Mesothelial cell of epicardium (in vitro differentiated cells): ENCODE results near the gene SLC17A5. TPM values are rescaled to one million over a fixed set of nuclear protein-coding genes. Genes with fewer than 3 reads are reported as not detected.
"Not testable (repeated sequence)": the region's sequence is repeated elsewhere in the genome, so short reads cannot be mapped to it uniquely, and the experiment has no call there.

Experiments used
- DNase-seq, 2 experiments: peaks; one replicate each; pipeline ENCODE4 v3.0.0; 2021; ENCODE audit warnings: low spot score in 2 of 2; ENCODE audit not compliant: unreplicated experiment in 2 of 2
- H3K27ac Mint-ChIP-seq: 2 replicates; pipeline ENCODE4 v1.8.0; 2021; ENCODE audit warnings: mixed read lengths
- H3K27me3 Mint-ChIP-seq: 2 replicates; pipeline ENCODE4 v1.8.0; 2021; ENCODE audit warnings: low read depth, mixed read lengths
- H3K36me3 Mint-ChIP-seq: 2 replicates; pipeline ENCODE4 v1.8.0; 2021; ENCODE audit warnings: mixed read lengths
- H3K4me1 Mint-ChIP-seq: 2 replicates; pipeline ENCODE4 v1.8.0; 2021; ENCODE audit warnings: mixed read lengths
- H3K4me3 Mint-ChIP-seq: 2 replicates; pipeline ENCODE4 v1.8.0; 2021; ENCODE audit warnings: mild to moderate bottlenecking, moderate library complexity, mixed read lengths
- H3K9me3 Mint-ChIP-seq: 2 replicates; pipeline ENCODE4 v1.8.0; 2021; ENCODE audit warnings: mixed read lengths
- total RNA-seq: library from RNA; stranded (reverse); gene quantifications from 3 replicates; pipeline ENCODE4 v1.2.1, GENCODE V29; 2021
- TF ChIP-seq, protein P1 (sequence below): fragments of 200-600 bp; sonication (generic); IDR thresholded peaks from one replicate; pipeline ENCODE4 v1.5.0; 2021; ENCODE audit warnings: antibody characterized with exemption; ENCODE audit not compliant: unreplicated experiment

SLC17A5 gene
- total RNA-seq, 1 donor from 2014 or later = 11.8 TPM

DNA sequence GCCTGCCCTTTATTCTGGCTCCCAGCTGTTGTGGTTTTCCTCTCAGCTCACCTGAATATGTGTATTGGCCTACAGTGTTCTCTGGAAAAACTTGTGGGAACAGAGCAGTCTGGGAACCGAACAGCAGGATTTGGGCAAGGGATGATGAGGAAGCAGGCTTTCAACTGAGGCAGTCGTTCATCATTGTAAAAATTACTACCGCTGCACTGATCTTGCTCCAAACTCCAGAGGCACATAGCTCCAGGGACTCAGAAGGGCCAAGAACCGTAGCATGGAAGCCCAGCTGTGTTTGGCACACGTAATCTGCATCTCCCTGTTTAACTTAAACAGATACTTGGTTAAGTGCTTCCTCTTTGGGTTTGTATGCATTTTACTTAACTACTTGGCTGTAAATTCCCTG is 84.7 kb downstream of the SLC17A5 start:
- Mint-ChIP-seq H3K9me3 (no peaks in the 10 kb centered on the region), H3K36me3 (no peaks in the 10 kb centered on the region), H3K27ac (no peak overlapping the region), H3K4me1 (peaks cover 24% of the 10 kb centered on the region), H3K27me3 (no peaks in the 10 kb centered on the region), H3K4me3 (no peak overlapping the region)
- DNase-seq = no peak
- TF ChIP-seq, protein P1, sequence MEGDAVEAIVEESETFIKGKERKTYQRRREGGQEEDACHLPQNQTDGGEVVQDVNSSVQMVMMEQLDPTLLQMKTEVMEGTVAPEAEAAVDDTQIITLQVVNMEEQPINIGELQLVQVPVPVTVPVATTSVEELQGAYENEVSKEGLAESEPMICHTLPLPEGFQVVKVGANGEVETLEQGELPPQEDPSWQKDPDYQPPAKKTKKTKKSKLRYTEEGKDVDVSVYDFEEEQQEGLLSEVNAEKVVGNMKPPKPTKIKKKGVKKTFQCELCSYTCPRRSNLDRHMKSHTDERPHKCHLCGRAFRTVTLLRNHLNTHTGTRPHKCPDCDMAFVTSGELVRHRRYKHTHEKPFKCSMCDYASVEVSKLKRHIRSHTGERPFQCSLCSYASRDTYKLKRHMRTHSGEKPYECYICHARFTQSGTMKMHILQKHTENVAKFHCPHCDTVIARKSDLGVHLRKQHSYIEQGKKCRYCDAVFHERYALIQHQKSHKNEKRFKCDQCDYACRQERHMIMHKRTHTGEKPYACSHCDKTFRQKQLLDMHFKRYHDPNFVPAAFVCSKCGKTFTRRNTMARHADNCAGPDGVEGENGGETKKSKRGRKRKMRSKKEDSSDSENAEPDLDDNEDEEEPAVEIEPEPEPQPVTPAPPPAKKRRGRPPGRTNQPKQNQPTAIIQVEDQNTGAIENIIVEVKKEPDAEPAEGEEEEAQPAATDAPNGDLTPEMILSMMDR = no peak

DNA sequence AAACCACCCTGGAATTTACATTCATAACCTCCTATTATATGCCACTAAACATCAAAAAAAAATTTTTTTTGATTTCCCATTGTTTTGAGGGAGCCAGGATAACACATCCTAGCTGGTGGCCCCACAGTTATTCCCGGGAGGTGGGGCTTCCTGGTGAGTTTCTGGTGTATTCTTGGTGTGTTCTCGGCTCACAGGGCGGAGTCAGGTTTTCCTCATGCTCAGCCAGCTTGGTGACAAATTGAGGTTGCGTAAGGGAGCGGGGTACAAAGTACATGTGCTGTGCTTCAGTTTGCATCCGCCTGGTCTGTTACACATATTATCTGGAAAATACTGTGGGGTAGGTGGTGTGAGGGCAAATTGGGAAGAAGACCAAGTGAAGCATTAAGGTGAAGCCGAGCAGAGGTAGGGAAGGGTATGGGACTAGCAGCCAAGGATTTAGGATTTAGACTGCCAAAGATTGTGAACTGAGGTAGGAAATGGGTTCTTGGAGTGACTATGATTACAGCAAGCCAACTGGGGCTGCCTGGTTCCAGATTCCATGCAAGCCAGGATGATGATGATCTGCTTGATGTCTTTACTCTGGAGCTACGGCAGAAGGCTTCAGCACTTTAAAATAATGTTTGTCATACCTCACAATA is 86.7 kb downstream of the SLC17A5 start:
- H3K4me3 Mint-ChIP-seq = no peak overlapping the region
- TF ChIP-seq, protein P1 = no peak
- no peak for DNase-seq
- H3K27ac Mint-ChIP-seq = peak overlapping the region; percentile 94
- H3K9me3 Mint-ChIP-seq = no peaks in the 10 kb centered on the region
- H3K4me1 Mint-ChIP-seq = peaks cover 24% of the 10 kb centered on the region
- no peaks in the 10 kb centered on the region for H3K36me3 Mint-ChIP-seq
- no peaks in the 10 kb centered on the region for H3K27me3 Mint-ChIP-seq

DNA sequence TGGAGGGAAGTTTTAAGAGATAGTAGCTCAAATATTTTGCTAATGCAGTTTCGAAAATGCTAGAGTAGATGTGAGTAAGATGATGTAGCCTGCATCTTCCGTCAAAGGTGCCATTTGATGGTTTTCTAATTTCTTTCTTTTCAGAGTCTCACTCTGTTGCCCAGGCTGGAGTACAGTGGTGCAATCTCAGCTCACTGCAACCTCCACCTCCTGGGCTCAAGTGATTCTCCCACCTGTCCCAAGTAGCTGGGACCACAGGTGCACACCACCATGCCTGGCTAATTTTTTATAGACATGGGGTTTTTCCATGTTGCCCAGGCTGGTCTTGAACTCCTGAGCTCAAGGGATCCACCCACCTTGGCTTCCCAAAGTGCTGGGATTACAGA is 87.3 kb downstream of the SLC17A5 start:
- not testable (repeated sequence) for H3K4me3 Mint-ChIP-seq, H3K9me3 Mint-ChIP-seq, H3K27me3 Mint-ChIP-seq, DNase-seq, H3K36me3 Mint-ChIP-seq
- Mint-ChIP-seq H3K27ac (peak overlapping the region; percentile 94), H3K4me1 (peaks cover 24% of the 10 kb centered on the region)

DNA sequence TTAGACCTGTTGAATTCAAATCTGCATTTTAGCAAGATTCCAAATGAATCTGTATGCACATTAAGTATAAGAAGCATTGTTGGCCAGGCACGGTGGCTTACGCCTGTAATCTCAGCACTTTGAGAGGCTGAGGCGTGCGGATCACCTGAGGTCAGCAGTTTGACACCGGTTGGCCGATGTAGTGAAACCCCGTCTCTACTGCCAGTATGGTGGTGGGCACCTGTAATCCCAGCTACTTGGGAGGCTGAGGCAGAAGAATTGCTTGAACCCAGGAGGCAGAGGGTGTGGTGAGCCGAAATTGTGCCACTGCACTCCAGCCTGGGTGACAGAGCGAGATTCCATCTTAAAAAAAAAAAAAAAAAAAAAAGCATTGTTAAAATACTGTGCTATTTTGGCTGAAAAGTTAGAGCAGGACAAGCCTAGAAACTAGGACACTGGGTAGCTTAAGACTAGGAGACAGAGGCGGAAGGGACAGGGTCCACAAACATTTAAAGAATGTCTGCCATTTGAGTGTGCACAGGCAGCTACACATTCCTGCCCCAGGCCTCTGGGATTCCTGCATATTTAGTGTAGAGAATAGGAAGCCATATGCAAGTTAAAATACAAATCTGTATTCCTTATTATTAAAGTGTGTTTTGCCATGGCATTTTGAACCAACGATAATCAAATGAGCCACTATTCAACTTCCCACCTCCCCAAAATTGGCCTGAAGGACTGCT is 87.9 kb downstream of the SLC17A5 start:
- Mint-ChIP-seq H3K4me3 (no peak overlapping the region), H3K4me1 (peaks cover 26% of the 10 kb centered on the region), H3K27ac (peak overlapping the region; percentile 94), H3K36me3 (no peaks in the 10 kb centered on the region), H3K9me3 (no peaks in the 10 kb centered on the region), H3K27me3 (no peaks in the 10 kb centered on the region)
- no peak for DNase-seq
- TF ChIP-seq, protein P1 = no peak

DNA sequence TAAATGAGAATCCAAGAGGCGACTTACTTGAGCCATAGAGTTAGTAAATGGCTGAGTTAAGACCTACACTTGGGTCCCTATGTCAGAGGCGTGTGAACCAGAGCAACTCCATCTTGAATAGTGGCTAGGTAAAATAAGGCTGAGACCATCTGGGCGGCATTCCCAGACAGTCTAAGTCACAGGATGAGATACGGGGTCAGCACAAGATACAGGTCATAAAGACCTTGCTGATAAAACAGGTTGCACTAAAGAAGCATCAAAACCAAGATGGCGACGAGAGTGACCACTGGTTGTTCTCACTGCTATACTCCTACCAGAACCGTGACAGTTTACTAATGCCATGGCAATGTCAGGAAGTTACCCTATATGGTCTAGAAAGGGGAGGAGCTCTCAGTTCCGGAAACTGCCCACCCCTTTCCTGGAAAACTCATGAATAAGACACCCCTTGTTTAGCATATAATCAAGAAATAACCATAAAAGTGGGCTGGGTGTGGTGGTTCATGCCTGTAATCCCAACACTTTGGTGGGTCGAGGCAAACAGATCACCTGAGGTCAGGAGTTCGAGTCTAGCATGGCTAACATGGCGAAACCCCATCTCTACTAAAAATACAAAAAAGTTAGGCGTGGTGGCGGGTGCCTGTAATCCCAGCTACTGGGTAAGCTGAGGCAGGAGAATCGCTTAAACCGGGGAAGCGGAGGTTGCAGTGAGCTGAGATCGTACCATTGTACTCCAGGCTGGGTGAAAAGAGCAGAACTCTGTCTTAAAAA is 89.0 kb downstream of the SLC17A5 start:
- no peaks in the 10 kb centered on the region for H3K36me3 Mint-ChIP-seq
- peak overlapping the region; percentile 94 for H3K27ac Mint-ChIP-seq
- no peaks in the 10 kb centered on the region for H3K9me3 Mint-ChIP-seq
- no peak for DNase-seq
- no peak overlapping the region for H3K4me3 Mint-ChIP-seq
- no peaks in the 10 kb centered on the region for H3K27me3 Mint-ChIP-seq
- H3K4me1 Mint-ChIP-seq = peaks cover 35% of the 10 kb centered on the region
- TF ChIP-seq, protein P1 = no peak

DNA sequence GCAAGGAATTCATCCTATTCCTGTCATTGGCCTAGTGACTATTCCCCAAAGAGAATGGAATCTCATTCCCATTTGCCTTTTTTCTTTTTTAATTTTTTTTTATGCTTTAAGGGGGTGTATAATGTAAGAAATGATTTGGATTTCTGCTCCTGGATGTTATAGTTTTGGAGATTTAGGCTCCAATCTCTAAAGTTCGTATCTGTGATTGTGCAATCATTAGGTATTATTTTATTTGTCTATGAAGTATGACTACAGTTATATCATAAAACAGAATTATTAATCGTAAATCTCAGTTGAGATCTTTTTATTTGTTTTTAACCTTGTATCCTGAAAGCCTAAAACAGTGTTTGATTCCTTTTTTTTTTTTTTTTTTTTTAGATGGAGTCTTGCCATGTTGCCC is 91.2 kb downstream of the SLC17A5 start:
- no peaks in the 10 kb centered on the region for H3K9me3 Mint-ChIP-seq
- no peak for DNase-seq
- TF ChIP-seq, protein P1 = no peak
- H3K4me3 Mint-ChIP-seq = no peak overlapping the region
- H3K27ac Mint-ChIP-seq = no peak overlapping the region
- H3K4me1 Mint-ChIP-seq = peaks cover 45% of the 10 kb centered on the region
- H3K36me3 Mint-ChIP-seq = no peaks in the 10 kb centered on the region
- H3K27me3 Mint-ChIP-seq = no peaks in the 10 kb centered on the region
